GM12801 (cell line): ENCODE measurements around the gene LRIG1.

ENCODE experiments used
- CTCF ChIP-seq: IDR thresholded peaks from one replicate; pipeline ENCODE4 v1.5.1; 2011; ENCODE audit warnings: control low read depth; ENCODE audit not compliant: insufficient read length; ENCODE audit errors: extremely low read depth

The LRIG1 gene

DNA sequence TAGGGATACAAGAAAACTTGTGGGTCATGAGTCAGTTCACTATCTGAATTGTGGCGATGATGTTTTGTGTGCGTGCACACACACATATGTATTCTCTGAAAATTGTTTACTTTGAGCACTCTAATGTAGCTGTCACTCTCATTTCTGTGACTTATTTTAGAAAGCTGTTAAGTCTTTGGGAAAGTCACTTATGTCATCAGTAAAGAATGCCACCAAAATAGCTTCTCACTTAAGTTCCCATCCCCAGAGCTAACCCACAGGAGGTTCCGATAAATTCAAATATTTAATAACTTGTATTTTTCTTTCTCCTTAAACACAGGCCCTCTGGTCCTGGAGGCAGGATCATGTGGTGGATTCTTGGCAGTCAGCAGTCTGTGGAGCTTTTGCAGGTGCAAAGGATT is 138.3 kb downstream of the LRIG1 start:
- no peak for TF ChIP-seq CTCF

DNA sequence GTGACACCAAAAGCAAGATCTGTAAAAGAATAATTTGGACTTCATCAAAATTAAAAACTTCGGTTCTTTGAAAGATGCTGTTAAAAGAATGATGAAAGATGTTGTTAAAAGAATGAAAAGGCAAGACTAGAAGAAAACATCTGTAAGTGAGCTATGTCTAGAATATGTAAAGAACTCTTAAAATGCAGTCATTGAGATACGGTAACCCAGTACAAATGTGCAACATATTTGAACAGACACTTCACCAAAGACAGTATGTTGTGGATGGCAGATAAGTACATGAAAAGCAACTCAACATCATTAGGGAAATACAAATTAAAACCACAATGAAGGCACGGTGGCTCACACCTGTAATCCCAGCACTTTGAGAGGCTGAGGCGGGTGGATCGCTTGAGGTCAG is 139.5 kb downstream of the LRIG1 start:
- TF ChIP-seq CTCF: no peak

DNA sequence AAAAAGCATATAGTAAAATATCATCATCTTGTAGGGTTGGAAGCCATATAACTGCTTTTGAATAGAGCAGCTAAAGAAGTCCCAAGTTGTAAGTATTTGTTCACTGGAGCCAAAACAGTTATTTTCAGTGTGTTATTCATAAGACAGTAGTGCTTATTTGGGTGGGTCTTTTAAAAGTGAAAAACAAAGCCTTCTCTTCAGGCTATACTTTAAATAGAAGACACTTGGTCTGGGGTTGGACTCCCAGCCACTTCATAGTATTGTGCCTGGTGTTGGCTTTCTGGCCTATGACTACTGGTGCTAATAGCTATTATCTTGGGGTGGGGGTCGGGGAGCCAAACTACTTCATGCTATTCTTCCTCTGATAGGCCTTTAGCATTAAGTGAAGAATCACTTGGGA is 144.8 kb downstream of the LRIG1 start:
- no peak for TF ChIP-seq CTCF

GRCh38 chr3:66355394-66355793 is 145.4 kb downstream of the LRIG1 start:
- TF ChIP-seq CTCF: no peak

GRCh38 chr3:66354001-66354400 is 146.8 kb downstream of the LRIG1 start:
- TF ChIP-seq CTCF: no peak

- no peak for TF ChIP-seq CTCF
These were observed 147.3 kb downstream of the LRIG1 start for GRCh38 chr3:66353530-66353929.

DNA sequence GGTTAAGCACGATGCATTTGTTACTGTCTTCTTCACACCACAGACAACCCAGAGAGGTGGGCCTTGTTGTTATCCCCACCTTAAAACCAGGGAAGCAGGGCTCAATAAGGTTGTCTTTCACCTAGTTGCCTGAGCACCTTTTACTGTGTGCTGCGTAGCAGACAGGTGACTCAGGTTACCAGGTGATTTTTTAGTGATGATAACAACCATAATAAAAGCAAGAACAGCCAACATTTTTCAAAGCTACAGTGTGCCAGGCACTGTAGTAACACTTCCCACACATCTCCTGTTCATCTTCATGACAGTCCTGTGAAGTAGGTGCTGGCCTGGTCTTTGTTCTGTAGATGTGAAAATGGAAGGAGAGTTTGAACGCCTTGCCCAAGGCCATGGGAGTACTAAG is 147.8 kb downstream of the LRIG1 start:
- no peak for TF ChIP-seq CTCF

DNA sequence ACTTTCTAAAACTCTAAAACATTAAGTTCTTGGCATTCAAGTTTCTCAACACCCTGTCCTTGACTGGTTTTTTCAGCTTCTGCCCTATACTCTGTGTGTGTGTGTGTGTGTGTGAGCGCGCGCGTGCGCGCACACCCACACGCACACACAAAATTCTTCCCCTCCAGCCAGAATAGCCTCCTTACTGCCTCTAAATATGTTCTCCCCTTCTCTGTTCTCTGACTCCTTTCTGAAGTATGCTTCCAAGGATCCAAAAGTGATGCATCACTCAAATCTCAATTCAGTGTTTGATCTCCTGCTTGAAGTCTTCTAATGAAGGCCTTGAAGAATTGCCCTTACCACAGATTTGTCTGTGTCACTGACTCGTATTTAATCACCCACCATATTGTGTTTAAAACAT is 150.2 kb downstream of the LRIG1 start:
- no peak for TF ChIP-seq CTCF
